HepG2 (cell line): ENCODE results near the gene CFAP210. TPM values are rescaled to one million over a fixed set of nuclear protein-coding genes. Genes with fewer than 3 reads are reported as not detected.
A peak's percentile ranks its signal among the peaks of the same experiment; 100 is the strongest.

Experiments
- ATF7-NPFF ChIP-seq: sonication (generic); formaldehyde crosslinking; IDR thresholded peaks from 2 replicates; pipeline ENCODE4 v1.8.1; 2023; ENCODE audit warnings: mild to moderate bottlenecking, low read depth, missing genetic modification reagents, moderate library complexity
- CC2D1A ChIP-seq: sonication (generic); formaldehyde crosslinking; IDR thresholded peaks from 2 replicates; pipeline ENCODE4 v1.8.1; 2023; ENCODE audit warnings: mild to moderate bottlenecking, missing genetic modification reagents
- FOXK1 ChIP-seq: sonication (generic); formaldehyde crosslinking; IDR thresholded peaks from 2 replicates; pipeline ENCODE4 v1.4.0; 2020; ENCODE audit warnings: low read depth, missing genetic modification reagents, borderline replicate concordance
- PRPF4 ChIP-seq: fragments of 200-400 bp; formaldehyde crosslinking; IDR thresholded peaks from 2 replicates; pipeline ENCODE4 v1.6.1; 2016; ENCODE audit warnings: low read length, low read depth; ENCODE audit not compliant: poor library complexity, severe bottlenecking
- RERE ChIP-seq: IDR thresholded peaks from 2 replicates; pipeline ENCODE4 v1.6.1; 2016; ENCODE audit warnings: low read depth, missing genetic modification reagents, missing compliant biosample characterization
- SAP130 ChIP-seq: IDR thresholded peaks from 2 replicates; pipeline ENCODE4 v1.6.1; 2016; ENCODE audit warnings: low read depth
- ZFAT ChIP-seq: sonication (generic); formaldehyde crosslinking; conservative IDR thresholded peaks from 2 replicates; pipeline ENCODE4 v1.8.1; 2023; ENCODE audit warnings: missing genetic modification reagents, inconsistent platforms
- ZNF318 ChIP-seq: sonication (generic); formaldehyde crosslinking; IDR thresholded peaks from 2 replicates; pipeline ENCODE4 v1.4.0; 2020; ENCODE audit warnings: mild to moderate bottlenecking, missing genetic modification reagents
- ZNF562 ChIP-seq: sonication (generic); formaldehyde crosslinking; IDR thresholded peaks from 2 replicates; pipeline ENCODE4 v1.8.0; 2022; ENCODE audit warnings: missing genetic modification reagents, borderline replicate concordance
- ZSCAN22 ChIP-seq: sonication (generic); formaldehyde crosslinking; IDR thresholded peaks from 2 replicates; pipeline ENCODE4 v1.4.0; 2020; ENCODE audit warnings: mild to moderate bottlenecking, missing genetic modification reagents
- polyA plus RNA-seq, 8 experiments: library from polyadenylated mRNA; depleted of rRNA in 3 of 8; stranded (reverse) in 7 of 8; unstranded in 1 of 8; fragments of >200 nt; fragmentation: Illumina TruSeq in 4 of 8; extraction: Trizol in 4 of 8; gene quantifications; 2 replicates each; pipeline versions ENCODE4 v1.2.1 to v1.2.3, GENCODE V29; 2011 to 2016; ENCODE audit warnings: low read depth in 4 of 8, missing spikeins in 1 of 8, mixed read lengths in 1 of 8; ENCODE audit not compliant: insufficient read depth in 1 of 8
- total RNA-seq, 5 experiments: library from RNA; depleted of rRNA; stranded (reverse); fragments of >200 nt; fragmentation: Illumina TruSeq; extraction: Trizol; gene quantifications; 2 replicates each; pipeline ENCODE4 v1.2.3, GENCODE V29; 2016; ENCODE audit warnings: low read depth in 1 of 5
- TF ChIP-seq, protein P1 (sequence below): sonication (generic); formaldehyde crosslinking; IDR thresholded peaks from 2 replicates; pipeline ENCODE4 v1.9.0; 2021; ENCODE audit warnings: missing genetic modification reagents, borderline replicate concordance

The CFAP210 gene
- total and polyA plus RNA-seq, 2 of the 13 experiments (the other 11 are each of a cell fraction or from before 2014, with no cell fraction given), result 0.18 TPM; not detected in 1

GRCh38 chr2:169683425-169684134, 10.6 kb downstream of the CFAP210 start (continued):
- TF ChIP-seq ZSCAN22 (CRISPR knock-in tag) (no peak), ATF7-NPFF (no peak), PRPF4 (no peak), CC2D1A (CRISPR knock-in tag) (no peak), SAP130 (CRISPR knock-in tag) (peak; percentile 94), ZNF318 (CRISPR knock-in tag) (no peak), FOXK1 (CRISPR knock-in tag) (0 out of 2 replicates have a peak, but pooled peaks have one; percentile 24), ZNF562 (CRISPR knock-in tag) (no peak), RERE (no peak), ZFAT (CRISPR knock-in tag) (no peak)
- TF ChIP-seq, protein P1, sequence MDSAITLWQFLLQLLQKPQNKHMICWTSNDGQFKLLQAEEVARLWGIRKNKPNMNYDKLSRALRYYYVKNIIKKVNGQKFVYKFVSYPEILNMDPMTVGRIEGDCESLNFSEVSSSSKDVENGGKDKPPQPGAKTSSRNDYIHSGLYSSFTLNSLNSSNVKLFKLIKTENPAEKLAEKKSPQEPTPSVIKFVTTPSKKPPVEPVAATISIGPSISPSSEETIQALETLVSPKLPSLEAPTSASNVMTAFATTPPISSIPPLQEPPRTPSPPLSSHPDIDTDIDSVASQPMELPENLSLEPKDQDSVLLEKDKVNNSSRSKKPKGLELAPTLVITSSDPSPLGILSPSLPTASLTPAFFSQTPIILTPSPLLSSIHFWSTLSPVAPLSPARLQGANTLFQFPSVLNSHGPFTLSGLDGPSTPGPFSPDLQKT (CRISPR knock-in tag), result no peak
